GM15510 (cell line): ENCODE measurements around the gene MEX3C.

Experiments used
- POLR2A ChIP-seq: IDR thresholded peaks from 3 replicates; pipeline ENCODE4 v1.6.1; 2011; ENCODE audit warnings: borderline replicate concordance; ENCODE audit not compliant: insufficient read length; ENCODE audit errors: extremely low read depth

The MEX3C gene

DNA sequence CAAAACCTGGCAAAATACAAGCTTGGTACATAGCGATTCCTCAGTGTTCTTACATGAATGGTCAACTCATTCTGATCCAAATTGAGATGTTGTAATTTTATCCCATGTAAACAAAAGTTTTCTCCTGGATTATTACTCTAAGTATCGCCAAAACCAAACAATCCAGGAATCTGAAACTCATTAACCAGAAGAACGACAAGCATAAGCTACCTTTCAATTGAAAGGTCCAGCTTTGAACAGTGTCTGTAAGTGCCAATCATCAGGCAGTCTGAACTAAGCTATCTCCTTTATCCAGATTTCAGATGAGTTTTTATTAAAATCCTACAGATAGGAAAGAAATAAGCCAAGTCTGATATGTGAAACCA lies 2.4 kb downstream of the MEX3C start:
- no peak for TF ChIP-seq POLR2A

DNA sequence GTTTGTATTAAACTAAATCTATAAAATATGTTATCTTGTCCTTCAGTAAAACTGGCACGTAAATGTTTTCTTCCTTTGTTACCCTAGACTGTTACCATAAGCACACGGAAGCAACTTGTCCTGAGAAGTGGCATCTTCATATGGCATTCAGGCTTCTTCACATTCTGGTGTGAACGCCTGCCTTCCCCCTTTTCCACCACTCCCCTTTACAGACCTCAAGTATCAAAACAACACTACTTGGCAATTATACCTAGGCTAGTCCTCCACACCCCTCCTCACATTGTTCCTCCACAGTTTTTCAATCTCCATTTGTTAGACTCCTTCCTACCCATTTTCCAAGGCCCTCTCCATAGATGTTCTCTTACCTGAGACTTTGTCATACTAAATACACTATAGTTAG lies 2.9 kb downstream of the MEX3C start:
- TF ChIP-seq POLR2A = no peak

DNA sequence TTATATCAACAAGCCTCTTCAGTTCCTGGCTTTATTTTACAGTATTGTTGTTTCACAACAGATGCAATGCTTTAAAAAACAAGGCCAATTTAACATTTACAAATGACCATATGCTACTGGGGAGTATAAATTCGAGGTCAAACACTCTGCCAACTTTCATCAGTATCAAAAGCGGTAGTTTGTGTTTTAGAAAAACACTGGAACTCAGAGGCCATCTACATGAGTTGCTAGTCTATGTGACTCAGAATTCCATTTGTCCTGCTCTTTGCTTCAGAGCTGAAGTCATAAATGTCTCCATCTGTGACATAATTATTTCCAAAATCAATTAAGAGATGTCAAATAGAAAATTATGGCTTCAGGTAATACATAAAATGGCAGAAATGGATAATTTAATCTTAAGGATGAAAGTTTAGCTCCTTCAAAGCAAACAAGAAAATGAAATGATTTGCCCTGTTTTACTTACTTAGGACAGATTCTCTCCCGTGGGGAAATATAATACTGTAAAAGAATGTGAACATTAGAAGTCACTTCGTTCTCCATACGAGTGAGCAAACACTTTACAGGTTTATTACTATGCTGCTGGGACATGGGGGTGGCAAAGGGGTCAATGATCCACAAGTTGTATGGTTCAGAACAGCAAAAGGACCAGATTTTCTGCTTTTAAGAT lies 3.7 kb downstream of the MEX3C start:
- TF ChIP-seq POLR2A = no peak

DNA sequence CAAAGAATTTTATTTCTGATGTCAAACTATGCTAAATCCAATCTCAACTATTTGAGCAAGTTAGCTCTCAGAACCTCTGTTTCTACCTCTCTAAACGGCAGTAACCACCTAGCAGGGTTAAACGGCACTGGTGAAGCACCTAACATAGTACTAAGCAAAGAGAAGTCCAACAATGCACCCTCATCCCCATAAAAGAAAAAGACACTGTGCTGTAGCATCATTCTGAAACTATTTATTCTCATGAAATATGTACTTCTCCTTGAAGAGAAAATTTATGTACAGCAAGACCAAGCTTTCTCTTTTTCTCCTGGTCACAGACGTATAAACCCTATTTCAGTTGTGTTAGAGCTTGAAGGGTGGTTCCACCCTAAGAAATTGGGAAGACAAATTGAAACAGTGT lies 4.8 kb downstream of the MEX3C start:
- no peak for TF ChIP-seq POLR2A

DNA sequence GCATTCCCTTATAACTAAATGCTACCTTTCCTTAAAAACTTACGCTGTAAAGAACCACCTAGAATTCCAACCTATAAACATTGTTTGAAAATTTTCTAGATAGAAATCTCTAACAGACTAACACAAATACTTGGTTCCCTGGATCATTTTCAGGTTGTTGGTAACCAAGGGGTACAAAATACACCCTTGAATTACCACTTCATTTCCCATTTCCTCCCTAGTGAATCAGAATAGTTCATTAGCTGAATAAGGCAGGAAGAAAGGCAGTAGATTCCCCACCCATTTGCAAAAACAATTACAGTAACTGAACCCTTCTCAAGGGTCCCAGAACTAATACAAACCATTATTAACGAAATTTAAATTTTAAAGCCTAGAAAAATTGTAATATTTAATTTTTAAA lies 5.5 kb downstream of the MEX3C start:
- no peak for TF ChIP-seq POLR2A

DNA sequence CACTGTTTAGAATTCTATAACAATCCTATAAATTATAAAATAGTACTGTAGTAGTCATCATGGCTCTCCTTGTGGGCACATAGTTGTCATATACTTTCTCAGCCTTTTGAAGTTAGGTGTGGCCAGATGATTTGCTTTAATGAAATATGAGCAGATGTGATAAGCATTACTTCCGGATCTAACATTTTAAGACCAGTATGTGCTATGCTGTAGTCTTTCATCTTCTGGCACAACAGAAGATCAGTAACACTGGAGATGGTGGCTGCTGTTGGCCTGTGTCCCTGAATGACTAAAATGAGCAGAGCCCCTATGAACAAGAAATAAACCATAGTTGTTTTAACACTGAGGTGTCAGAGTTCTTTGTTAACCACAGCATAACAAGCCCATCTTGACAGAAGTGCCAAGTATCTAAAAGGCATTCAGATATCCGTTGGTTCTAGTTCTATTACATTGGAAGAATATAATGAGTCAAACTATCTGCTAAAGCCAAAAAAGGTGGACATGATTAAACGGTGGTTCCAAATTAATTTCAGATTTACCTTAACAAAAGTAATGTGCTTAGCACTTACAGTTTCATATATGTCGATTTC lies 6.3 kb downstream of the MEX3C start:
- TF ChIP-seq POLR2A = no peak

DNA sequence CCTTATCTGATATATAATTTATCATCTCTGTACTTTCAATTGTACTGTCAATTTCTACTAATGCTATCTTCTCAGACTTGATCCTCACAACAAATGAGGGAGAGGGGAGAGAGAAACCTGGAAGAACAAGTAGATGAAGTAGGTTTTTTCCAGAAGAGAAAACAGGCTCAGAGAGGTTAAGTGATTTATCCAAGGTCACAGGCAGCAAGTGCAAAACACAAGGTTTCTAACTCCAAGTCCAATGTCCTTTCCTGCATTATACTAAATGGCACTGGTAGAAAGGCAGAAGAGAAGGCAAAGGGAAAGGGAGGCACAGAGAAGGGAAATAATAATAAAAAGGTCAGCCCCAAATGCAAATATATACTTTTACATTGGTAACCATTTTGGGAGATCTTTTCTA lies 7.5 kb downstream of the MEX3C start:
- no peak for TF ChIP-seq POLR2A

DNA sequence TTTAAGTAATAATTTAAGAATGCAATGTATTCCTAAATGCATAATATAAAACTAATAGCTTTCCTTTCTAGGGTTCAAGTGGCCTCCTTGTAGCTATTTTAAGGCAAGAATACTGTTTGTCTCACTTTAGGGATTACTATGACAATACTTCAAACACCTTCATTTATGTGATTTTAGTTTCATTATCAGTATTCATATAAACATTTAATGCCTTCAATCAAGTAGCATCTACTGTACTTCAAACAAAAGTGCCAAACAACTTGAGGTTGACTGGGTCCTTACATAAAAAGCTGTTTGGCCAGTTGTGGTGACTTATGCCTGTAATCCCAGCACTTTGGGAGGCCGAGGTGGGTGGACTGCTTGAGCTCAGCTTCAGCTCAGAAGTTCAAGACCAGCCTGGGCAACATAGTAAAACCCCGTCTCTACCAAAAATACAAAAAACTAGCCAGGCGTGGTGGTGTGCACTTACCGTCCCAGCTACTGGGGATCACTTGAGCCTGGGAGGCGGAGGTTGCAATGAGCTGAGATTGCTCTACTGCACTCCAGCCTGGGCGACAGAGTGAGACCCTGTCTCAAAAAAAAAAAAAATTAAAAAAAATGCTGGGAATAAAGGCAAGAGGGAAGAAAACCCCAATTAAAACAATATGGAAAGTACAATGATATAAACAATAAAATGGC lies 9.3 kb downstream of the MEX3C start:
- TF ChIP-seq POLR2A = no peak

DNA sequence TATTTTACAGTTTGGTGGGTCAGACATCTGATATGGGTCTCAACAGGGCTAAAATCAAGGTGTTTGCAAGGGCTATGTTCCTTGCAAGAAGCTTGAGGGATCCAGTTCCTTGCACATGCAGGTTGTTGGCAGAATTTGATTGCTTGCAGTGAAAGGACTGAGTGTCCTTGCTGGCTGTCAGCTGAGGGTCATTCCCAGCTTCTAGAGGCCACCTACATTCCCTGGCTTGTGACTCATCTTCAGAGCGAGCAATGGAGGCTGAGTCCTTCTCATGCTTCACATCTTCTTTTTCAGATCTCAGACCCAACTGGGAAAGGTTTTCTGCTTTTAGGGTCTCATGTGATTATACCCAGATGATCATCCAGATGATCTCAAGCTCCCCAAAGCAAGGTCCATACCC lies 12.4 kb downstream of the MEX3C start:
- no peak for TF ChIP-seq POLR2A

DNA sequence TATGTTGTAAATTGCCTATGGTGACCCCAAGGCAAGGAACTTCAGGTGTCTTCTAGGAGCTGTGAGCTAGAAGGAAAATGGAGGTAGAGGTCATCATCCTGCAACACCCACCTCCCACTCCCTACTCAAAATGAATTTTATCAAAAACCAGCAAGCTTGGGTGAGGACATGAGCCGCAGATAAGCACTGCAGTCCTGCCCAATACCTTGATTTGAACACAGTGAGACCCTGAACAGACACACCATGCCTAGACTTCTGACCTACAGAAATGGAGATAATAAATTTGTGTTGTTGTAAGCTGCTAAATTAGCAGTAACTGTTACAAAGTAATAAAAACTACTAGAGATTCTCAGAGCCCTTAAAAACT lies 13.4 kb downstream of the MEX3C start:
- TF ChIP-seq POLR2A = no peak

DNA sequence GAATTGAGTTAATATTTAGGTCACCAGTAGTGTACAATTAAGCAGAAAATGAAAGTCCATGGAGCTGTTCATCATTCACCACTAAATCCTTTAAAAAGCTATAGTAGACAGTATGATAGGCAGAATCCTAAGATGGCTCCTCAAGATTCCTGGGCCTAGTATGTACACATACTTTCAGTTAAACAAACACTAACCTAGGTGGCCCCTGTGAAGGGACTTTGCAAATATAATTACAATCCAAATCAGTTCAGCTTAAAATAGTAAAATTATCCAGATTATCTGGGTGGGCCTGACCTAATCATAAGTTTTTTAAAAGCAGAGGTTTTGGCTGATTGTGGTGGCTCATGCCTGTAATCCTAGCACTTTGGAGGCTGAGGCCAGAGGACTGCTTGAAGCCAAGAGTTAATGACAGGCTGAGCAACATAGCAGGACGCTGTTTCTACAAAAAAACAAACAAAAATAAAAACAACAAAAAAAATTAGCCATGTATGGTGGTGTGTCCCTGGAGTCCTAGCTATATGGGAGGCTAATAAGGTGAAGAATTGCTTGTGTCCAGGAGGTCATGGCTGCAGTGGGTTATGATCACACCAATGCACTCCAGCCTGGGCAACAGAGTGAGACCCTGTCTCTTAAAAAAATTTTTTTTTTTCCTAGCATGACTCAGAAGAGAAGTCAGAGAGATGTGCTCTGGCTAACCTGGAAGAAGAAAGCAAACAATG lies 13.9 kb downstream of the MEX3C start:
- no peak for TF ChIP-seq POLR2A

DNA sequence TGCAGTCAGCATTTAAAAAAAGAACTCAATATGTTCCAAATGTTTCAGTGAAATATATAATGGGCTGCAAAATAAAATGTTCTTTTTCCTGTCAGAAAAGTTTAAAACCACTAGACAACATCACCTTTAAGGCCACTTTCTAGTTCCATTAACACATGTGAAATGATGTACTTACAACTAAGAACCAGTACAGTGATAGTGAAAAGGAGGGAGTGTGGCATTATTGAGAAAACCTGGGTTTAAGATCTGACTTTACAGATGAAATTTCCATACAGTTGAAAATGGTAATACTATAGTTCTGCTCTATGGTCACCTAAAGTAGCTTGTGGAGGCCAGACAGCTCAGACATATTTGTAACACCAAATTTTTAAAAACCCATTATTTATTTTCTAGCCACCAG lies 14.7 kb downstream of the MEX3C start:
- no peak for TF ChIP-seq POLR2A

DNA sequence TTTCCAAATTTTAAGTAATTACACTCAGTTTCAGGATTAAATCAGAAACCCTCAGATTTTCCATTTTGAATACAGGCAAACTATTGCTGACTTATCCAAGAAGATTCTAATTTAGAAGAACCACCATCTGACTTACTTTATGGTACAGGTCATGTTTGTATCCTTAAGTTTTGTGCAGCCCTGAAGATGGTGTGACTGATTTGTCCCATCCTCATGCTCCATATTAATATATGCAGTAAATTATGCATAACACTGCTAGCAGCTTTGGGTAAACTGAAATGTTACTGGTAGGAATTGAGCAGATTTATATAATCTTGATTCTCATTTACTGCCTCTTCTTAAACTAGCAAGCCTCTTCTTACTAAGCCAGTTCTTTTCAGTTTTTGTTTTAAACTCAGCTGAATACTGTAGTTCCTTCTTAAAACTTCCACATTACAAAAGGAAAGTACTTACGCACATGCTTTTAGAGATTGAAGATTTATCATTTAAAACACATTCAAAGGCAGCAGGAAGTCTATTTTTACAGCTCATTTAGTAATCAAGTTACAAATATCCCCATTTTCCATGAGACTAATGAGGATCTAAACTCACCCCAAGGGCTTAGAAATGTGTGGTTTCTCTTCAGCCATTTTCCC lies 25.7 kb downstream of the MEX3C start:
- no peak for TF ChIP-seq POLR2A

DNA sequence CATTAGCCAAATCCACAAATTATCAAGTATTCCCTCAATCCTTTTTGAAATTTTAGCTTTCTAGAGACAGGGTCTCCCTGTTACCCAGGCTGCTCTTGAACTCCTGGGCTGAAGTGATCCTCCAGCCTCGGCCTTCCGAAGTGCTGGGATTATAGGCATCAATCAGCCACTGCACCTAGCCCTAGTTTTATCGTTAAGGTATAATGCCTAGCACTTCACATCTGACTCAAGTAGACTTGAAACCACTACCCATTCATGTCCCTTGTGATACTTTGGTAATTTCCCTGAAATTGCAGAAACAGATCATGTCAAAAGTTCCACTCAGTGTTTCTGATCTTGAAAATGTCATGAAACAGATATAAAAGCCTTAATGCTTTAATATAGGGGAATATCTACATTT lies 26.3 kb downstream of the MEX3C start:
- no peak for TF ChIP-seq POLR2A

DNA sequence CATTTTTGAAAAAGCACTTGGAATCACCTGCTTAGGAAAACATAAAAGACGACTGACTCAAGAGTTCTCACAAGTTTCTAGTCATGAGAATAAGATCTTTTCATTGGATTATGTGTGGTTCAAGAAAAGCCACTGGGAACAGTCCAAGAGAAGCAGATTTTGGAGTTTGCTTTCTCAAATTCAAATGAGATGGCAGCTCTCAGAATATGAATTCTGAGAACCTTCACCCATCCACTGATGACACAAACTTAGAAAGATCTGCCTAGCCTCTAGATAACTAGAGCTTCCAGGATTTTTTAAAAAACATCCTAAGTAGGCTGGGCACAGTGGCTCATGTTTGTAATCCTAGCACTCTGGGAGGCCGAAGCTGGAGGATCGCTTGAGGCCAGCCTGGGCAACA lies 26.8 kb downstream of the MEX3C start:
- TF ChIP-seq POLR2A = no peak
